Pancreas (tissue), 10 donors: ENCODE measurements around the gene RASL10B. TPM values are rescaled to one million over a fixed set of nuclear protein-coding genes. Genes with fewer than 3 reads are reported as not detected.

ENCODE experiments used
- ATAC-seq, 4 donors: fragments of 200-7000 bp; cut with Tn5 transposase; one replicate each; pipeline versions ENCODE4 v1.8.0 to v1.9.1; 2020; ENCODE audit warnings: mild to moderate bottlenecking in 4 of 4, moderate library complexity in 4 of 4
- DNase-seq, 6 donors: peaks; one replicate each; pipeline ENCODE4 v3.0.0-alpha.2; 2020
- FAIRE-seq: peaks from 2 replicates; lab custom pipeline; 2012; peaks lifted over from hg19 to GRCh38; lab: Jason Lieb, UNC
- H3K27ac ChIP-seq, 4 donors: fragments of 200-600 bp; sonication (generic); 1 replicate in 3 of 4; 2 replicates in 1 of 4; pipeline versions ENCODE4 v1.5.0 to v1.8.0; 2020
- H3K27me3 ChIP-seq, 4 donors: fragments of 200-600 bp; one replicate each; pipeline ENCODE4 v1.8.0; 2021
- H3K36me3 ChIP-seq, 3 donors: fragments of 200-600 bp; sonication (generic) in 1 of 3; one replicate each; pipeline versions ENCODE4 v1.5.0 to v1.8.0; 2020 to 2021
- H3K4me1 ChIP-seq, 3 donors: fragments of 200-600 bp; one replicate each; pipeline ENCODE4 v1.8.0; 2021
- H3K4me3 ChIP-seq, 4 donors: fragments of 200-600 bp; sonication (generic) in 2 of 4; one replicate each; pipeline versions ENCODE4 v1.5.0 to v1.8.0; 2020 to 2021
- H3K9me3 ChIP-seq, 4 donors: fragments of 200-600 bp; one replicate each; pipeline ENCODE4 v1.8.0; 2021
- CTCF ChIP-seq, 4 donors: fragments of 200-600 bp; sonication (generic) in 3 of 4; IDR thresholded peaks; one replicate each; pipeline versions ENCODE4 v1.5.0 to v1.8.0; 2021; ENCODE audit warnings: antibody characterized with exemption in 4 of 4
- WGBS, 2 donors: extraction: QIAGEN DNeasy Blood & Tissue Kit; methylation state at CpG; one replicate each; pipeline ENCODE4 v1.1.7; 2013; 5-methylcytosine and 5-hydroxymethylcytosine counted together
- intact Hi-C, 3 donors: fragments of 100-400 bp; cut with DNase I; formaldehyde crosslinking; loops; one replicate each; pipeline versions ENCODE4 v1.11.1 to v1.14.2; 2022
- polyA plus RNA-seq, 2 donors: library from polyadenylated mRNA; stranded (reverse); fragments of 200-250 nt; gene quantifications; one replicate each; pipeline ENCODE4 v1.2.3, GENCODE V29; 2013
- total RNA-seq, 6 donors: library from RNA; stranded (reverse); fragmentation: NEBNext Ultra II Directional in 4 of 6; extraction: Animal tissue kit (Norgen Biotek cat#: 25700) in 4 of 6; gene quantifications; one replicate each; pipeline versions ENCODE4 v1.2.1 to v1.2.4, GENCODE V29; 2021 to 2023
- donor health status: healthy with polysubstance abuse.
- donor health status: DM: no; HTN: no; CAD: no; lungs with moderate emphysema.
- donor health status: DM: no; HTN: no; CAD: no.
- donor health status: control.
- donor health status: control.
- donor health status: Bipolar disorder and iron deficiency.
- donor health status: DM: yes; HTN: yes; CAD: no.
- donor health status: DM: no; HTN: no; CAD: no.
- donor health status: DM: no; HTN: no; CAD: no.
- donor health status: DM: yes; HTN: yes; CAD: no.

The RASL10B gene
- total and polyA plus RNA-seq, 8 donors = 2.5 to 6.3 (median 4.0) TPM

- TF ChIP-seq CTCF (IDR thresholded peaks at IDR 0.05) = no peak
- no peak for FAIRE-seq
- Histone ChIP-seq H3K9me3 (no peaks in the 10 kb centered on the region), H3K27ac (peak overlapping the region in 1 of 4 donors; percentile 8), H3K27me3 (peaks cover 0 to 8% (median 0%) of the 10 kb centered on the region in 4 donors), H3K4me1 (peaks cover 0 to 7% (median 0%) of the 10 kb centered on the region in 3 donors), H3K36me3 (no peaks in the 10 kb centered on the region), H3K4me3 (no peak overlapping the region)
- intact Hi-C loops = no loop called here
- peak; percentile 49 to 75 (median 64) for ATAC-seq
- peak in 5 of 6 donors; percentile 71 to 90 (median 80) for DNase-seq
- 26% methylated on average over 16 of the region's 16 CpGs for WGBS, 2 donors
Observed at GRCh38 chr17:35752471-35752870, 21.0 kb downstream of the RASL10B start.

- no peaks in the 10 kb centered on the region for H3K9me3 ChIP-seq
- DNase-seq (peak in 3 of 6 donors; percentile 39 to 69 (median 53)), ATAC-seq (peak; percentile 36 to 51 (median 42)), FAIRE-seq (no peak)
- no peak for TF ChIP-seq CTCF (IDR thresholded peaks at IDR 0.05)
- H3K27me3 ChIP-seq = peaks cover 0 to 8% (median 0%) of the 10 kb centered on the region in 4 donors
- H3K27ac ChIP-seq = peak within 1 kb of the TSS in 1 of 4 donors; percentile 8
- 41 to 55% methylated on average over 9 of the region's 9 CpGs for WGBS, 2 donors
- H3K36me3 ChIP-seq = no peaks in the 10 kb centered on the region
- H3K4me3 ChIP-seq = no peak within 1 kb of the TSS
- intact Hi-C loops = no loop called here
- H3K4me1 ChIP-seq = peaks cover 0 to 7% (median 0%) of the 10 kb centered on the region in 3 donors
Observed at GRCh38 chr17:35752945-35753764, 21.7 kb downstream of the RASL10B start, which contains the start of gene GAS2L2. Gene GAS2L2 (minus strand): TSS chr17:35753239. CDS start chr17:35752850, 389 bp downstream.

GRCh38 chr17:35757243-35757642 lies 25.8 kb downstream of the RASL10B start:
- no peaks in the 10 kb centered on the region for H3K9me3 ChIP-seq
- DNase-seq (no peak), FAIRE-seq (no peak), ATAC-seq (no peak)
- no peak overlapping the region for H3K27ac ChIP-seq
- no peak for TF ChIP-seq CTCF (IDR thresholded peaks at IDR 0.05)
- no peak overlapping the region for H3K4me3 ChIP-seq
- no peaks in the 10 kb centered on the region for H3K36me3 ChIP-seq
- peaks cover 0 to 7% (median 0%) of the 10 kb centered on the region in 3 donors for H3K4me1 ChIP-seq
- H3K27me3 ChIP-seq = no peaks in the 10 kb centered on the region
- intact Hi-C loops = no loop called here

- FAIRE-seq (no peak), DNase-seq (no peak), ATAC-seq (no peak)
- intact Hi-C loops = no loop called here
- no peak for TF ChIP-seq CTCF (IDR thresholded peaks at IDR 0.05)
- H3K4me1 ChIP-seq = no peaks in the 10 kb centered on the region
- no peak within 1 kb of the TSS for H3K27ac ChIP-seq
- no peaks in the 10 kb centered on the region for H3K9me3 ChIP-seq
- no peaks in the 10 kb centered on the region for H3K36me3 ChIP-seq
- H3K4me3 ChIP-seq = no peak within 1 kb of the TSS
- WGBS, 2 donors = 51 to 100% methylated on average over 1 of the region's 1 CpG
- H3K27me3 ChIP-seq = no peaks in the 10 kb centered on the region
Observed at GRCh38 chr17:35760587-35760986, 29.1 kb downstream of the RASL10B start, which contains the start of gene C17orf50. Gene C17orf50 (plus strand): TSS chr17:35760887. CDS start chr17:35760942, 55 bp downstream.

GRCh38 chr17:35761601-35762000 lies 30.2 kb downstream of the RASL10B start:
- no peak for FAIRE-seq

More at GRCh38 chr17:35761601-35762000, 30.2 kb downstream of the RASL10B start:
- intact Hi-C loops = no loop called here
- ATAC-seq = no peak
- DNase-seq = no peak
- Histone ChIP-seq H3K4me1 (no peaks in the 10 kb centered on the region), H3K4me3 (no peak overlapping the region), H3K36me3 (no peaks in the 10 kb centered on the region), H3K9me3 (no peaks in the 10 kb centered on the region), H3K27me3 (no peaks in the 10 kb centered on the region), H3K27ac (no peak overlapping the region)
- 71 to 85% methylated on average over 5 of the region's 5 CpGs for WGBS, 2 donors
- no peak for TF ChIP-seq CTCF (IDR thresholded peaks at IDR 0.05)
